HCT116 (cell line): ENCODE results near the gene CPNE5.

ENCODE experiments used
- CTCF ChIP-seq, 3 experiments: fragments of 200-600 bp in 1 of 3; sonication (generic) in 1 of 3; IDR thresholded peaks in 2 of 3; conservative IDR thresholded peaks in 1 of 3; 2 replicates each; pipeline ENCODE4 v1.5.1; 2012 to 2017; ENCODE audit warnings: low read depth in 2 of 3, low read length in 2 of 3, antibody characterized with exemption in 1 of 3, borderline replicate concordance in 1 of 3, control low read depth in 1 of 3, mild to moderate bottlenecking in 1 of 3, mixed read lengths in 1 of 3, mixed run types in 1 of 3, moderate library complexity in 1 of 3; ENCODE audit not compliant: insufficient read depth in 1 of 3
- POLR2A ChIP-seq: IDR thresholded peaks from 2 replicates; pipeline ENCODE4 v1.7.0; 2011; ENCODE audit warnings: borderline replicate concordance; ENCODE audit not compliant: insufficient read depth, insufficient read length; ENCODE audit errors: extremely low read depth
- POLR2AphosphoS5 ChIP-seq: IDR thresholded peaks from 2 replicates; pipeline ENCODE4 v1.6.1; 2011; ENCODE audit warnings: mild to moderate bottlenecking, low read depth, low read length, moderate library complexity

GRCh38 chr6:36757943-36758508, 81.2 kb downstream of the CPNE5 start:
- TF ChIP-seq POLR2AphosphoS5, result no peak
- no peak for TF ChIP-seq CTCF (IDR thresholded peaks at IDR 0.05 in 2 of 3, conservative IDR thresholded peaks at IDR 0.05 in 1 of 3; ENCODE audit: borderline replicate concordance in 1 of 3, insufficient read depth in 1 of 3, low read depth in 2 of 3, low read length in 2 of 3)
- TF ChIP-seq POLR2A, result no peak
